Measurements from ENCODE around the gene MARCHF11. TPM values are rescaled to one million over a fixed set of nuclear protein-coding genes. Genes with fewer than 3 reads are reported as not detected.

MARCHF11 gene
- total RNA-seq, 1 experiment from 2014 or later = not detected

DNA sequence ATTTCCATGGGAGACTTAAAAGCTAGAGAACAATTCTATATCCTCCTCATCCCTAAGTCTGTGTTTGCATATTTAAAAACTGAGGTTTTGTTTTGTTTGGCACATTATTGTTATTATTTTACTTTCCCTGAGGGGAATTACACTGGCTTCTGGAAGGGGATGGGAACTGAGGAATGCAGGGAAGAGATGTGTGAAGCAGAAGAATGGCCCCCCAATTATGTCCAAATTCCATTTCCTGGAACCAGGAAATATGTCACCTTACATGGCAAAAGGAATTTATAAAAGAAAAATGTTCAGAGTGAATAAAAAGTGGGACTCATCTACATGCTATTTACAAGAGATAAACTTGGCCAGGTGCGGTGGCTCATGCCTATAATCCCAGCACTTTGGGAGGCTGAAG is 129.8 kb downstream of the MARCHF11 start:
- RAD21 ChIA-PET (ENCODE audit: low non-redundant PET in 1 of 2, low total read pairs in 2 of 2, uncharacterized antibody in 2 of 2, unreplicated experiment in 2 of 2) = no interaction called here
- no peaks in the 10 kb centered on the region for H3K4me1 ChIP-seq (ENCODE audit: control insufficient read depth in 1 of 2, insufficient read depth in 2 of 2, low read length in 2 of 2)
- no TSS peak for BruUV-seq (replicated peaks)
- no peak overlapping the region for H3K4me3 ChIP-seq (replicated peaks in 1 of 2; ENCODE audit: low read depth in 1 of 2, low read length in 2 of 2)
- H2AFZ ChIP-seq (ENCODE audit: low read depth, low read length, poor library complexity, severe bottlenecking) = no peak overlapping the region
- H3K9me2 ChIP-seq (ENCODE audit: insufficient read depth) = no peaks in the 10 kb centered on the region
- no peak for DNase-seq (ENCODE audit: low read depth, low spot score)
- H3K36me3 ChIP-seq (ENCODE audit: control insufficient read depth in 1 of 2, insufficient read depth in 2 of 2, low read length in 2 of 2) = no peaks in the 10 kb centered on the region
- no peaks in the 10 kb centered on the region for H3K27me3 ChIP-seq (ENCODE audit: insufficient read depth, low read length)
- ATAC-seq = no peak
- H3K9me3 ChIP-seq (ENCODE audit: control insufficient read depth in 1 of 2, insufficient read depth in 1 of 2, low read depth in 1 of 2, low read length in 2 of 2) = peaks cover 9 to 20% of the 10 kb centered on the region in 2 experiments; a peak in 2 of 4 replicates
- CTCF ChIA-PET = no interaction called here
- TF ChIP-seq CEBPB (IDR thresholded peaks at IDR 0.05; ENCODE audit: low read depth) (no peak), ZNF274 (IDR thresholded peaks at IDR 0.05; ENCODE audit: low read depth, low read length) (no peak), ATF3 (IDR thresholded peaks at IDR 0.05) (no peak), ELF1 (IDR thresholded peaks at IDR 0.05; ENCODE audit: borderline replicate concordance, low read depth) (no peak), SRF (IDR thresholded peaks at IDR 0.05; ENCODE audit: low read depth) (no peak), ZFX (IDR thresholded peaks at IDR 0.05) (no peak), SIN3A (IDR thresholded peaks at IDR 0.05; ENCODE audit: low read depth) (no peak), EZH2 (IDR thresholded peaks at IDR 0.05) (no peak)
- intact Hi-C loops (cut with micrococcal nuclease) = no loop called here
- H4K20me1 ChIP-seq (ENCODE audit: insufficient read depth) = no peaks in the 10 kb centered on the region
- H3K79me2 ChIP-seq (ENCODE audit: insufficient read depth, low read length) = no peaks in the 10 kb centered on the region
- POLR2A ChIA-PET = no interaction called here
- no peak overlapping the region for H3K4me2 ChIP-seq (ENCODE audit: low read length)
- H3K27ac ChIP-seq (ENCODE audit: low read depth, low read length) = no peak overlapping the region
- no peak overlapping the region for H3K9ac ChIP-seq (ENCODE audit: low read length)

DNA sequence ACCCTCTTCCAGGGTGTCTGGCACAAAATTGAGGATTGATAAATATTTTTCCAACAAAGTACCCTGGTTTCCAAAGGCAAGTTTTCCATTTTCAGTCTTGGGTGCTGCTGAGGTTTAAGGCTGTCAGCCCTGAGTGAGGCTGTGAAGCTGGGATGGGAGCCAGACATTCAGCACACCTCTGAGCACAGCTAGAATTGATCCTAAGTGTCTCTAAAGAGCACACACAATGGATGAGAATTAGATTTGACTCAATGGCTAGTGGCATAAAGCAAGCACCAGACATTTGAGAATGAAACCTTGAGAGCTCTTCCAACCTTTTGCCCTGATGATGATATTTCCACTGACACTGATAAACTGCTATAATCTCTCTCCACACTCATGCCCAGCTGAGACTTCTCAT is 131.5 kb downstream of the MARCHF11 start:
- no peak overlapping the region for H2AFZ ChIP-seq (ENCODE audit: low read depth, low read length, poor library complexity, severe bottlenecking)
- no peaks in the 10 kb centered on the region for H3K27me3 ChIP-seq (ENCODE audit: insufficient read depth, low read length)
- no peaks in the 10 kb centered on the region for H3K9me2 ChIP-seq (ENCODE audit: insufficient read depth)
- no peaks in the 10 kb centered on the region for H3K79me2 ChIP-seq (ENCODE audit: insufficient read depth, low read length)
- BruUV-seq (replicated peaks) = no TSS peak
- CTCF ChIA-PET = no interaction called here
- TF ChIP-seq TCF7L2 (IDR thresholded peaks at IDR 0.05; ENCODE audit: borderline replicate concordance, extremely low read depth, insufficient read depth, insufficient read length) (no peak), ZFX (IDR thresholded peaks at IDR 0.05) (no peak), YY1 (IDR thresholded peaks at IDR 0.05; ENCODE audit: extremely low read depth, insufficient replicate concordance, low read depth, low read length) (no peak), EZH2 (IDR thresholded peaks at IDR 0.05) (no peak), RAD21 (IDR thresholded peaks at IDR 0.05; ENCODE audit: low read depth) (no peak), ZBTB33 (IDR thresholded peaks at IDR 0.05; ENCODE audit: extremely low read depth, insufficient replicate concordance, low read length) (no peak), CEBPB (IDR thresholded peaks at IDR 0.05; ENCODE audit: low read depth) (no peak), ATF3 (IDR thresholded peaks at IDR 0.05) (no peak), POLR2A (IDR thresholded peaks at IDR 0.05; ENCODE audit: borderline replicate concordance, extremely low read depth, insufficient read depth, insufficient read length) (no peak), SIN3A (IDR thresholded peaks at IDR 0.05; ENCODE audit: low read depth) (no peak), SRF (IDR thresholded peaks at IDR 0.05; ENCODE audit: low read depth) (no peak), POLR2AphosphoS5 (IDR thresholded peaks at IDR 0.05; ENCODE audit: low read depth, low read length) (no peak)
- TF ChIP-seq, protein P1, sequence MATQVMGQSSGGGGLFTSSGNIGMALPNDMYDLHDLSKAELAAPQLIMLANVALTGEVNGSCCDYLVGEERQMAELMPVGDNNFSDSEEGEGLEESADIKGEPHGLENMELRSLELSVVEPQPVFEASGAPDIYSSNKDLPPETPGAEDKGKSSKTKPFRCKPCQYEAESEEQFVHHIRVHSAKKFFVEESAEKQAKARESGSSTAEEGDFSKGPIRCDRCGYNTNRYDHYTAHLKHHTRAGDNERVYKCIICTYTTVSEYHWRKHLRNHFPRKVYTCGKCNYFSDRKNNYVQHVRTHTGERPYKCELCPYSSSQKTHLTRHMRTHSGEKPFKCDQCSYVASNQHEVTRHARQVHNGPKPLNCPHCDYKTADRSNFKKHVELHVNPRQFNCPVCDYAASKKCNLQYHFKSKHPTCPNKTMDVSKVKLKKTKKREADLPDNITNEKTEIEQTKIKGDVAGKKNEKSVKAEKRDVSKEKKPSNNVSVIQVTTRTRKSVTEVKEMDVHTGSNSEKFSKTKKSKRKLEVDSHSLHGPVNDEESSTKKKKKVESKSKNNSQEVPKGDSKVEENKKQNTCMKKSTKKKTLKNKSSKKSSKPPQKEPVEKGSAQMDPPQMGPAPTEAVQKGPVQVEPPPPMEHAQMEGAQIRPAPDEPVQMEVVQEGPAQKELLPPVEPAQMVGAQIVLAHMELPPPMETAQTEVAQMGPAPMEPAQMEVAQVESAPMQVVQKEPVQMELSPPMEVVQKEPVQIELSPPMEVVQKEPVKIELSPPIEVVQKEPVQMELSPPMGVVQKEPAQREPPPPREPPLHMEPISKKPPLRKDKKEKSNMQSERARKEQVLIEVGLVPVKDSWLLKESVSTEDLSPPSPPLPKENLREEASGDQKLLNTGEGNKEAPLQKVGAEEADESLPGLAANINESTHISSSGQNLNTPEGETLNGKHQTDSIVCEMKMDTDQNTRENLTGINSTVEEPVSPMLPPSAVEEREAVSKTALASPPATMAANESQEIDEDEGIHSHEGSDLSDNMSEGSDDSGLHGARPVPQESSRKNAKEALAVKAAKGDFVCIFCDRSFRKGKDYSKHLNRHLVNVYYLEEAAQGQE (IDR thresholded peaks at IDR 0.05; ENCODE audit: low read depth) = no peak
- DNase-seq (ENCODE audit: low read depth, low spot score) (no peak), ATAC-seq (no peak)
- H3K4me2 ChIP-seq (ENCODE audit: low read length) = no peak overlapping the region
- RAD21 ChIA-PET (ENCODE audit: low non-redundant PET in 1 of 2, low total read pairs in 2 of 2, uncharacterized antibody in 2 of 2, unreplicated experiment in 2 of 2) = no interaction called here
- H3K27ac ChIP-seq (ENCODE audit: low read depth, low read length) = no peak overlapping the region
- no peaks in the 10 kb centered on the region for H3K36me3 ChIP-seq (ENCODE audit: control insufficient read depth in 1 of 2, insufficient read depth in 2 of 2, low read length in 2 of 2)
- H3K4me1 ChIP-seq (ENCODE audit: control insufficient read depth in 1 of 2, insufficient read depth in 2 of 2, low read length in 2 of 2) = no peaks in the 10 kb centered on the region
- POLR2A ChIA-PET = no interaction called here
- no peak overlapping the region for H3K9ac ChIP-seq (ENCODE audit: low read length)
- H3K4me3 ChIP-seq (replicated peaks in 1 of 2; ENCODE audit: low read depth in 1 of 2, low read length in 2 of 2) = no peak overlapping the region
- intact Hi-C loops (cut with micrococcal nuclease) = no loop called here
- peaks cover 10 to 24% of the 10 kb centered on the region in 2 experiments; a peak in 2 of 4 replicates for H3K9me3 ChIP-seq (ENCODE audit: control insufficient read depth in 1 of 2, insufficient read depth in 1 of 2, low read depth in 1 of 2, low read length in 2 of 2)
- H4K20me1 ChIP-seq (ENCODE audit: insufficient read depth) = no peaks in the 10 kb centered on the region

All from HCT116 (cell line).